ENCODE results near the gene ITM2C.

ITM2C gene

DNA sequence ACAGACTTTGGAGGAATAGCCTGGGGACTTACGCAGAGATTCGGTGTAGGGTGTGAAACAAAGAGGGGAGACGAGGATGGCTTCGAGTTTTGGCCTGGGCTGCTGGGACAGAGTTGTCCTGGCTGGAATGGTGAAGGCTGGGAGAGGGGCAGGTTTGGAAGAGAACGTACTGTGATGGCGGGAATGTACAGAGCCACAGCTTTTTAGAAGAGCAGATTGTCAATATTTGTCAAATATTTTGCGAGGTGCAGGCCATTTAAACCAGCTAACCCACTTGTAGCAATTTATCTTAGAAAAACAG is 14.4 kb upstream of the ITM2C start:
- no peak for DNase-seq (ENCODE audit: low read depth)

DNA sequence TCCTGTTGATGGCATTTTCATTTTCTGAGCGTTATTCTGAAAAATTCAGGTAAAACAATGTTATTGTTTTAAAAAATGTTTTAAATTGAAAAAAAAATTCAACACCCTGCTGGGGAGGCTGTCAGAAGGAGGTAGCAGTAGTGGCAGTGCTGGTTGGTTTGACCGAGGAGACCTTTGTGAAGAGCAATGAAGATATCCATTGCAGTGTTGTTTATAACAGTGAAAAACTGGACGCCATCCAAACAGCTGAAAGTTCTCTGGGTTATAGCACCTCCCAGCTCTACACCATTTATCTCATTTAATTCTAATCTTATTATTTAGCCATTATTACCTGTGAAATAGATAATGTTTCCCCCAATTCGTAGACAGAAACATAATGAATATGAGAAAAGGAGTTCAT is 12.6 kb upstream of the ITM2C start:
- no peak for DNase-seq (ENCODE audit: low read depth)

DNA sequence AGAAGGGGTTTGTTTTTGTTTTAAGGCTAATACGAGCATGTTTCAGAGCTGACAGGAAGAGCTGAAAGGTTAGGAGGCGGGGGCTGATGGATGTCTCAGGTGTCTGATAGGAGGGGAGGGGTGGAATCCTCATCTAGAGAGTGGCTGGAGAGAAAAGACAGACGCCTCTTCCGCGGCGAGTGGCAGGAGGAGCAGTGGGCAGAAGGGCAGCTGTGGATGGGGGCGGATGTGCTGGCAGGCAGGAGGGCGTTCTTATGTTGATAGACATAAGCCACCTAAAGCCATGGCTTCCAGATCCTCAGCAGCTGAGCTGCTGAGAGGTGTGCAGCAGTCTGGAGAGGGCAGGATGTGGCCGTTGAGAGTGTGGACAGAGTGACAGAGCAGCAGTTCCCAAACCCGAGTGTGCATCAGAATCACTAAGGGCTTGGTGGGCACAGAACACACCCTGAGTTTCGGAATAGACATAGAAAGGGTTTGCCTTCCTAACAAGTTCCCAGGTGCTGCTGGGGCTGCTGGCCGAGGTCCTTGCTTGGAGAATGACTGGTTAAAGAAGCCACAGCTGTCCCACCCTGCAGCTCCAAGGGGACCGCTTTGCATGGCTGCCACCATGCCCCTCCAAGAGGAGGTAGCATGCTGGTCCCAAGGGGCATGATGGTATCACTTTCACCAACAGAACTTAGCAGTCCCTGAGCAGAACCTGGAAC is 3.0 kb upstream of the ITM2C start:
- no peak for DNase-seq (ENCODE audit: low read depth)

DNA sequence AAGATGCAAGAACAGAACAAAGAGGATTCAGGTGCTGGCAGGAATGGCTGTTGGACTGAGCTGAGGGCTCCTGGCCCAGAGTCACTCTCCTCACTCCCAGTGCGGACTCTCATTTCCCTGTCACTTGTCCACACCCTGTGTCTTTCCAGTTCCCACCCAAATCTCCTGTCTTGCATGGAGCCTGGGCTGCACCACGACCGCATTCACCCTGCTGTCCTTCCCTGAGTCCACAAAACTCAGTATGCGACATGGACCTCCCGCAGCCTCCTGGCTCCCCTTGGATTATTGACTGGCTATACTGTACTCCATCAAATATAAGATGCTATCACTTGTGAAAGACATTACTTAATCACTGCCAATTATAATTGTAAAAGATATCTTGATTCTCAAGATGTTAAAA is 2.5 kb upstream of the ITM2C start:
- no peak for DNase-seq (ENCODE audit: low read depth)

DNA sequence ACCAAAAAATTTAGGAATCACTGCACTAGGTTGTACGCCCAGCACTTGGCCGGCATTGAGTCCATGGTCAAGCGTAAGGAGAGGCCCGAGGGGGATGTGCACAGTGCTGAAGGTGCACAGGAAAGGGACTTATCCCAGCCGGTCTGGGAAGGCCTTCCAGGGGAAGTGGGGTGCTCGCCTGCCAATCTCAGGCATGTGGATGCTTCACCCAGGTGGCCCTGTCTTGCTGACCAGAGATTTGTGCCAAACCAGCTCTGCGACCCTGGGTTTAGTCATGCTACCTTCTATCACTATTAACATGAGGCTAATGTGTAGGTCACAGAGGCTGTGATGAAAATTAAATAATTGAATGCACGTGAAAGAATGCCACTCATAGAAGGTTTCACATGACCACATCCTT is 1.7 kb upstream of the ITM2C start:
- no peak for DNase-seq (ENCODE audit: low read depth)

DNA sequence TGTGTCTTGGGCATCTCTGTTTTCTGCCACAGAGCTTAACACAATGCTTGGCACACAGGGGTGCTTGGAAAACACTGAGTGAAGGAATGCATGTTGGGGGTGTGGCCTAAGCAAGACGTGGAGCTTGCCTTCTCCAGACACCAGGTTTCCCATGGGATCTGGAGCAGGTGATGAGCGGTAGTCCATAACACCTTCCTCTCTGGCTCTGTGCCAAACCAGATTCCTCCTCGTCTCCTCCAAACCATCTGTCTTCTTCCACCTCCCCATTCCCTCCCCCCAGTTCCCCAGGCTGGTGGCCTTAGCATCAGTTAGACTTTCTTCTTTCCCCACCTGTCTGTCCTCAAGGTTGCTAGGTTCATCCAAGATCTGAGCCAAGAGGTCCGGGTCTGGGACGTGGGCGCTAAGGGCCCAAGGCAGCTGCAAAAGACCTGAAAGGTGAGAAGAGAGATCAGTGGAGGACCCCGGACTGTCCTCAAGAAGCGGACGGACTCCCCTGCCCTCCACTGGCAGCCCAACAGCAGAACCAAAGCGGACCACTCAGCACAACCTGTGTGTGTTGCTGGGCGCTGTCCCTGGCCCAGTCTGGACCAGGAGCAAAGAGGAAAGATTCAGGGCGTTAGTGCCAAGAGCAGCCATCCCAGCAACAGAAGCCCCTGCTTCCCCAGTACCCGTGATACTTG is 1.2 kb upstream of the ITM2C start:
- no peak for DNase-seq (ENCODE audit: low read depth)

DNA sequence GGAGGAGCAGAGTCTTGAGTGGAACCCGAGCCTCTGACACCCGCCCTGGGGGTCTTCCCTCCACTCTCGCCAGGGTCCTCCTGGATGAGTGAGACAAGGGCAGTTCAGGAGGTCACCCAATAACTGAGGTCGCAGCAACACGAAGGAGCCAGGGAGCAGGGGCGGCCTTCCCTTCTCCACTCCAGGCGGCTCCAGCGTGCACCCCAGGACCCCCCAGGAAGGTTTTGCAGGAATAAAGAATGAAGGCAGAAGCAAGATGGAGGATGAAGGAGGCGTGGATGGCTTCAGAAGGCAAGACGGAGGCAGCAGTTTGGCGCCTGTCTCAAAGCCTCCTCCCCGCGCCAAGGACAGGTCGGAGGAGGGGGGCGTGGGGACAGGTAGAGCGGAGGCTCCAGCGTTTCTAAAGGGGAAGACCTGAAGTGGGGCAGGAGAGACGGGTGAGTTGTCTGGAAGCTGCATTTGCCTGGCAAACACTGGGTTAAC is 579 bp upstream of the ITM2C start:
- DNase-seq (ENCODE audit: low read depth): no peak

DNA sequence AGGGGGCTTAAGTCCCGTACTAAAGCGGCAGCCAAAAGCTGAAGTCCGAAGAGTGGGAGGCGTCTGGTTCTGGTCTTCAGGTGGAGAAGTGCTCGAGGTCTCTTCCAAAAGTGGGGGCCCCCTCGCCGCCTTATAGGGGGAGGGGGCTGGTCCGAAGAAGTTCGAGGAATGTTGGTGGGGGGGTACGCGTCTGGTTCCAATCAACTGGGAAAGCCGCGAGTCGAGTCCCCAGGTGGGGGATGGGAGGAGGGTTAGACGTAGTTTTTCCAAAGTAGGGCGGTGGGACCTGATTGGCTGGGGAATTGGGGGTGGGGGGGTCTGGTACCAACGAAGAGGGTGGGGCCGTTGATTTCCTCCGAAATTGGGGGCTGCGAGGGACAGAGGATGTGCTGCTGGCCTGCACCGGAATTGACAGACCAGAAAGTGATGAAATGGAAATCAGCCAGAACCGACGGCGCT is 594 bp downstream of the ITM2C start:
- DNase-seq (ENCODE audit: low read depth): no peak

DNA sequence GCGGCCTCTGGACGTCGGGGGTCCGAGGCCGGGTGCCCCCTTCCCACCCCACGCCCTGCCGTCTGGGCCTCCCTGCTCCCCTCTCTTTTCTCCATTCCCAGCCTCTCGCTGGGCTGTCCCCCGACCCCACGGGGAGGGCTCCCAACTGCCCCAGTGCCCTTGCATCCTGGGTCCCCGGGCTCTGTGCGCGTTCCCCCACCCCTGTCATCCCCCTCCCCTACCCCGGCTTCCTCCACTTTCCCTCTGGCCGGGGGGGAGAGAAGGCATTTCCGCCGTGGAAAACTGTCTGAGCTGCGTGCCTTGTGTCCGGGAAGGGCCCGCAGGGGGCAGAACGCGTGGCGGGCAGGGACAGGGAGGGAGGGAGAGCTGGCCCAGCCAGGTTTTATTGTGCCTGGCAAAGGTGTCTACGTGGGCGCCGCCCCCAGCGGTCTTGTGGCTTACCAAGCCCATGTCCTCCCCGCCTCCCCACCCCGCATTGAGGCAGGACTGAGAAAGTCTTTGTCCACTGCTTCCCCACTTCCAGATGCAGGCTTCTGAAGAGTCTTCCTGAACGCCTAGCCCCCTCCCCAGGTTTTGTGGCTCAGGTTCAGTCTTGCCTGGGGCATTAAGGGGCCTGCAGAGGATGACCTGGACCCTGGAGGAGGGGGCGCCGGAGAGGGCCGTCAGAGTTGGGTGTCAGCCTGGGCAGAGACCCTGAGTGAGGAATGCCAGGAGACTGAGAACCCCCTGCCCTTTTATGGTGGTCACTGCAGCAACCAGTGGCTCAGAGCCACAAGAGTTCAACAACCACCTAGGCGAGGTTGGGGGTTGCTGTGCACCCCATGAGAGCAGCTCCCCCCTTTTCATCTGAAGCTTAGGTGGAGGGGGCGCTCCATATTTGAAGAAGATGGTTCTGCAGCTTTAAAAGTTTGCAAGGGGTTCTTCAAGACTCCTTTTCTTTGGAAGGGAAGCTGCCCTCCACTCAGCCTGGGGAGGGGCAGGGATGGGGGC is 1.3 kb downstream of the ITM2C start:
- no peak for DNase-seq (ENCODE audit: low read depth)

DNA sequence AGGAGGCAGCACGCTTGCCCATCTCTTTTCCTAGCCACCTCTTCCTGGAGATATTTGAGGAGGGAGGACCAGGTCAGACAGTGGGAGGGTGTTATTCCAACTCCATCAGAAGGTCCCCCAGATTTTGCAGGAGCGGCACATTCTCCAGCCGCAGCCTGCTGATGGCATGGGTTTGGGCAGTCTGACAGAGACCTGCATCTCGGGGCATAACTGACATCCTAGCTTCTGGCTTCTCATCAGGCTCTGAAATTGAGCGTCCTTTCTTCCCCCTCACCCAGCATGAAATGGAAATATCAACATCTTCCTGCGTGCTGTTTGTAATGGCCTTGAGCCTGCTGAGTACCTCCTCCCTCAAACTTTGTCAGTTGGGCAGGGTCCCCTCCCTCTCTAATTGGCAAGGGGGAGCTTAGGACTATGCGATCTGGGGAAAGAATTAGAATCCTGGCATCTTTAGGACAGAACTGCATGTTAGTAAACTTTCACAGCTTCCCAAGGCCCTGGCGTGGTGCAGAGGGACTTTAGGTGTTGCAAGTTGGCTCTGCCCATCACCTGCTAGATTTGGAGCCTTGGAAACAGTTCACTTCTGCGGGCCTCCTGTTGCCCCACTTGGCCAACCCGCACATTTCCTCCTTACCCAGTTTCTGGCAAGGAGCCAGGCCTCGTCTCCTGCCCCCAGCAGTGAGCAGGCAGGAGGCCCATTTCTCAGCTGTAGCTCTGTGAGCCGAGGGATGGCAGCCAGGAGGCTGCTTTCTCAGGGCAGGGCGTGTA is 2.2 kb downstream of the ITM2C start:
- DNase-seq (ENCODE audit: low read depth): no peak

DNA sequence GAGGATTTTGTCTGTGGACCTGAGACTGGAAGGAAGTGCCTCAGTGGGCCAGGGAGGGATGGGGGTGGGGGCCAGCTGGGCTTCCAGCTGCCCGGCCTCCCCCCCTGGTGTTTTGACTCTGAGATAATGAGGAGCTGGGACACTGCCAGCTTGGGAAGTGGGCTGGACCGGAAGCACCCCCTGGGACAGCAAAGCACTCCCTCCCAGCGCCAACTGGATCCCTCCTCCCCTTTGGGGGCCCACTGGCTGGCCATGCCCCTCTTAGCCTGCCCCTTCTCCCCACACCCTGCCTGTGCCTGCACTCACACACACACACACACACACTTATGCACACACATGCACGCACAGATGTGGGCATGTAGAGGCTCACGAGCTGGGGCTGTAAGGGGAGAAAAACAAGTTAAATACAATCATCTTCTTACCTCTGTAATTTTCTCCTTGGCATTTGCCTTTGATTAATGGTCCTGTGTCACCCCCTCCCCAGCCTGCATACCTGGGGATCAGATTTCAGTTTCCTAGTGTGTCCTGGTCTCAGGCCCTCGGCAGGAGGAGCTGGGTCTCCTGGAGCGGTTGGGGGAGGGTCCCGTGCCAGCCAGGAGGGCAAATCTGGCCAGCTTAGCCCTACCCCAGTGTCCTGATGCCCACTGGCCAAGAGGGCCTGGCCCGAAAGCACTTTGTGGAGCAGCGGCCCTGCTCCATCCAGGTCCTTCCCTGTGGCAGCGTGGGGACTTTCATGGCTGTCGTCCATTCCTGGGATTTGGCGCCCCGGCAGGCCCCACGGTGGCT is 3.6 kb downstream of the ITM2C start:
- no peak for DNase-seq (ENCODE audit: low read depth)

DNA sequence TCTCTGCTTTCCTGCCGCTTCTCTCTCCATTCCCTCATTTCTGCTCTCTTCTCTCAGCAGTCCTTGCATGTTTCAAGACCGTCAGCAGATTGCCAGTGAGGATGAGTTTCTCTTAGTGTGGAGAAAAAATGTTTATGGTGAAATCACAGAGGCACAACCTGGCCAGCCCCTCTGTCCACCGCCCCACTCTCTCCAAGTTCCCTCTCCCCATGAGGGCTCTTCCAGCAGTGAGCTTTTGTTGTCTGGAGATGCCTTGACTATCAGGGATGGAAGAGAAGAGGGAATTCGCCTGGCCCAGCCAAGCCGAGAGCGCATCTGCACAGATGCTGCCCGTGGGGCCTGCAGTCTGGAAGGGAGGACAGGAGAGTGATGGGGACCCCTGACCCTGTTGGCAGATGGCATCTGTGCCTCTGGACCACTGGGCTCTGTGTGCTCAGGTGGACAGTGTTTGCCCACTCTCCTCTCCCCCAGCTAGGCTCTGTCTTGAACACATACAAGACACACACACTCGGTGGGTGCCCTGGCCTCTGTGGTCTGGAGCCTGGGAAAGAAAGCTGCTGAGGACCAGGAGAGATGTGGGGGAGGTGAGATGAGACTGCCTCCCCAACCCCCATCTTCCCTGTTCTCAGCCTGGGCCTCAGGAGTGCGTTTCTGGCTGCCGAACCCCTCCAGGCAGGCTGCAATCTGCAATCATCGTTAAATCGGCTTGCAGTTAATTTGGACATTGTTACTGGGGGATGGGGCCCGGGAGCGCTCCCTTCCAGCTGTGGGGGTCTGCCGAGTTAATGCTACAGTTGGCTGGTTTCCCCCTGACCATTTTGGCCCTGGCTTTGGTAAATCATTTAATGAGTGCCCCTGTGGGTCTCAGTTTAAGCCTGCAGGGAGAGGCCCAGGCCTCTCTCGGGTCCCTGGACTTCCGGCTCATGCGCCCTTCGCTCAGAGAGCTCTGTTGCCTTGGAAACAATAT is 4.5 kb downstream of the ITM2C start:
- peak; percentile 50 for DNase-seq (ENCODE audit: low read depth)

DNA sequence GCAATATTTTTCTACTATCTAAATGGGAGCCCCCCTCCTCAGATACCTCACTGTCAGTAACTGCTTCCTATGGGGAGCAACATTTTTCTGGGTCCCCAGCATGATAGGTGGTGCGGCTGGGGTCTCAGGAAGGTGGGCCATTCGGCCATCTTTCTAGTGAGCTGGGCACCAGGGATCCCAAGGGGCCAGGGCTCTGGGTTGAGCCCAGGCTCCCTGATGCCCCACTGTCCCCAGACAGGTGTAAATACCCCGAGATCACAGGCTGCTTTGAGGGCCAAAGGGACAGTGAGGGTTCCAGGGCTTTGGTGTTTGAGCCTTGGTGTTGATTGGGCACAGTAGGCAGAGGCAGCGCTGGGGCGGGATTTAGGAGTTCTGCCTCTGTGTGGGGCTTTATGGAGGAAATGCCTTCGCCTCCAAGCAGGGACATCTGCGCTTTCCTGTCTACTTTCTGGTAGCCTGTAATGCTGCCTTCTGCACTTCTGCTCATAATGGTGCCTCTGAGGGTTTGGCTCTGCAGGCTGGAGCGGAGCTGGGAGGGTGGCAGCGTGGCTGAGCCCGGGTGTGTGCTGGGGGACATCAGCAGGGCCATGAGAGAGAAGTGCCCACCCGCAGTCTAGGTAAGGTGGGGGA is 5.3 kb downstream of the ITM2C start:
- no peak for DNase-seq (ENCODE audit: low read depth)

DNA sequence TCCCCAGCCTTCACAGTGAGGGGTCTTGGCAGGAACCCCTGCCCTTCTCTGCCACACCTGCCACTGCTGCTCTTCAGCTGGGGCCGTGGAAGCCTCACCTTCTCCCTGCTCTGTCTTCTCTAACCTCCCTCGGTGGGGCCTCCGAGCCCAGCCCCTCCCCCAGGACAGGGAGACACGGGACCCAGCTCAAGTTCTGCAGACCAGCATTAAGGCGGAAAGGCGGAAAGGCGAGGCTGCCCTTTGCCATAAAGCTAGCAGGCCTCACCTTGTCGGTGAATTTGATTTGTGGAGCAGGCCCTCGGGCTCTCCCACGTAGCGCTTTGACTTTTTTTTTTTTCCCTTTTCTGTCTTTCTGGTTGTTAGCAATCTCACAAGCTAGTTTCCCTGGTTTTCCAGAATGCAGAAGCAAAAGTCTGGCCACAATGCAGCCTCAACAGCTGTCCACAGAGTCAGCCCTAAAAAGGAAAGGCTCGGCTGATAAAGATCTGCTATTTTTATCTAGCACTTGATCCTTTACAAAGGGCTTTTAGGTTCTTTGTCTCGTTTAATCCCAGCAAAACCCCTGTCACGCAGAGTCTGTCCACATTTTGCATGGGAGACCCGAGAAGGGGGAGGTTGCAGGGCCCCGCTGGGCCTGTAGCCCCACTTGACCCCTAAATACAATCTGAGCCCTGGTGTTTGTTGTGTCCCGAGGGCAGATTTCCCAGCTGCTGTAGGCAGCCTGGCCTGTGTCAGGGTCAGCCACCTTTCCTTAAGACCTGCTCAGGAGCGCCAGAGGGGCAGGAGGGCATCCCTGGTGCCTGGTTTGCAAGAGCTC is 6.0 kb downstream of the ITM2C start:
- peak; percentile 39 for DNase-seq (ENCODE audit: low read depth)

DNA sequence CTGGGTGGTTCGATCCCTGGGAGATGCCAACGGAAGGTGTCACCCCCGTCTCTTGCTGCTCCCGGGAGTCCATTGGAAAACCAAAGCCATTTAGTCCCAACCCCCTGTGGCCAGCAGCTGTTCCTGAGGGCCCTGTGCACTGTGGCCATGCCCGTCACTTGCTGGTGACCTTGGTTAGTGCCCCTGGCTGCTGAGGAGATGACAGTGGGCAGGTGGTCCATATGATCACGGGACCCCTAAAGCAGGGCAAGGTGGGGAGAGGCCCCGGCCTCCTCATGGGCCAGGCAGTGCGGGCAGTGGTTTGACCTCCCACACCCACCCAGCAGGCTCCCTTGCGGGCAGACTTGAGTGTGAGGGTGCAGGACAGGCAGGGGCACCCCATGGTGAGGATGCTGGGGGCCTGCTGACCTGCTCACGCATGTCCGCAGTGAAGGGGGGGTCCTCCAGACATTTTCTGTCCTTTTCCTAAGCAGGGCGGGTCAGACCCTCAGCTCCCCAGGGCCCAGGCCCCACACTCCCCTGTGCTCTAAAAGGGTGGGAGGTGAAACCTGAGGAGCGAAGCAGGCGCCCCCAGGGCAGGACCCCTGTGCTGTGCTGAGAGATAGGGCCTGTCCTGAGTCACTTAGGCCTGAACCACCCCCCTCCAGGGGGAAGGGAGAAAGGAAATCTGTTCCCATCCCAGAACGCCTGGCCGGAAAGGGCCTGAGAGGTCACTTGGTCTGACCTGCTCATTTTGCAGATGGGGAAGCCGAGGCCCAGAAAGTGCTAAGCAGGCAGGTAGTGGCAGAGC is 6.8 kb downstream of the ITM2C start:
- DNase-seq (ENCODE audit: low read depth): no peak

DNA sequence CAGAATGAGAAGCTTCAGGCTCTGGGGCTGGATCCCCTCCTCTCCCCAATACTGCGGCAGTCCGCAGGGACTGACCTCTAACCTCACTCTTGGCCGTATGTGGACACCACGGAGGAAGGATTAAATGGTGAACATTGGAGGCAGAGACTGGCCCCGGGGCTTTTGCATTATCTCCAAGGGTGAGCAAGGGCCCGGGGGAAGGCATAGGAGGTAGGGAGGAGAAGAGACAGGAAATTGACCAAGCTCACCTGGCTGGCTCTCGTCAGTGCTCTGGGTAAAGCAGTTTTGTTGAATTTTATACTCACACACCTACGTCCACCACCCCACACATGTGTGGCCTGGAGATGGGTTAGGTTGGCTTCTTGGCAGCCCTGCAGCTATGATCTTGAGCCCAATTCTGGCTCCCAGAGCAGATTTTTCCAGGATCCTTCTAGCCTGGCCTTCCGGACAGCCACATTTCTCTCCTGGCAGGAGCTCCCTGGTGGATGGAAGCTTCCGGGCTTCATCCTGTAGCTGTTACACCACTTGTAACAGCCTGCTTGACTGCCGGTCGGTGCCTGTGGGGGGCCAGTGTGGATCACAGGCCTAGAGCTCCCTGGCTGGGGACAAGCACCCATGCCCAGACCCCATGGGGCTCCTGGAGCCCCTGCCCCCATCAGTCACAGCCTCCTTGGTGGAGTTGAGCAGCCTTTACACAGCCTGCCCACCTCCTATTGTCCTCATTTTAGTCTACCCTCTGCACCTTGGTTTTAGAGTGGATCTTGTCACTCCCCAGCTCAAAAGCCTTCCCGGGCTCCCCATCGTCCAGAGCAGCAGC is 7.6 kb downstream of the ITM2C start:
- no peak for DNase-seq (ENCODE audit: low read depth)
